Upper lobe of left lung (tissue), 6 donors: Measurements from ENCODE around the gene CABLES2. TPM values are rescaled to one million over a fixed set of nuclear protein-coding genes. Genes with fewer than 3 reads are reported as not detected.

ENCODE experiments used
- ATAC-seq, 2 donors: fragments of 200-7000 bp; cut with Tn5 transposase; one replicate each; pipeline ENCODE4 v1.9.1; 2022; ENCODE audit warnings: mild to moderate bottlenecking in 2 of 2, moderate library complexity in 2 of 2; ENCODE audit not compliant: low FRiP score in 2 of 2
- DNase-seq, 2 donors: peaks; one replicate each; pipeline ENCODE4 v3.0.0-alpha.2; 2019 to 2020
- H3K27ac ChIP-seq, 4 donors: fragments of 200-600 bp; sonication (generic); one replicate each; pipeline ENCODE4 v1.5.1; 2016 to 2019
- H3K27me3 ChIP-seq, 4 donors: fragments of 200-600 bp; sonication (generic); one replicate each; pipeline ENCODE4 v1.5.1; 2017 to 2019
- H3K36me3 ChIP-seq, 4 donors: fragments of 200-600 bp; sonication (generic); one replicate each; pipeline ENCODE4 v1.5.1; 2016 to 2019
- H3K4me1 ChIP-seq, 4 donors: fragments of 200-600 bp; sonication (generic); one replicate each; pipeline ENCODE4 v1.5.1; 2018 to 2019
- H3K4me3 ChIP-seq, 4 donors: fragments of 200-600 bp; sonication (generic); one replicate each; pipeline ENCODE4 v1.5.1; 2017 to 2019; ENCODE audit warnings: mild to moderate bottlenecking in 2 of 4, moderate library complexity in 1 of 4
- H3K9me3 ChIP-seq, 4 donors: fragments of 200-600 bp; sonication (generic); one replicate each; pipeline ENCODE4 v1.5.1; 2018 to 2019
- EP300 ChIP-seq, 4 donors: sonication (generic); formaldehyde crosslinking; IDR thresholded peaks; one replicate each; pipeline ENCODE4 v1.5.1; 2017; ENCODE audit warnings: antibody characterized with exemption in 4 of 4, control low read depth in 2 of 4
- POLR2A ChIP-seq, 4 donors: fragments of 450-650 bp; IDR thresholded peaks; one replicate each; pipeline ENCODE4 v1.5.1; 2016 to 2017; ENCODE audit warnings: antibody characterized with exemption in 4 of 4, mild to moderate bottlenecking in 2 of 4
- POLR2AphosphoS5 ChIP-seq, 2 donors: sonication (generic); formaldehyde crosslinking; IDR thresholded peaks; one replicate each; pipeline ENCODE4 v1.5.1; 2017; ENCODE audit warnings: antibody characterized with exemption in 2 of 2
- WGBS, 2 donors: methylation state at CpG; one replicate each; pipeline ENCODE4 v1.1.5; 2017 to 2018; 5-methylcytosine and 5-hydroxymethylcytosine counted together
- total RNA-seq, 6 donors: library from RNA; depleted of rRNA in 4 of 6; stranded (reverse); fragments of >200 nt in 4 of 6; gene quantifications; one replicate each; pipeline versions ENCODE4 v1.1.0 to v1.2.1, GENCODE V29; 2016 to 2021
- TF ChIP-seq, protein P1 (sequence below), 6 experiments: fragments of 450-650 bp in 4 of 6; fragments of 200-600 bp in 2 of 6; sonication (generic) in 2 of 6; IDR thresholded peaks; one replicate each; pipeline ENCODE4 v1.5.1; 2016 to 2019; ENCODE audit warnings: antibody characterized with exemption in 6 of 6
- donor health status: DM: no; HTN: no; CAD: no; lungs with moderate emphysema.
- donor health status: DM: no; HTN: yes; CAD: no; lungs with severe emphysema.

CABLES2 gene
- total RNA-seq, 6 donors from 2014 or later, result 2.2 to 5.2 (median 4.0) TPM

DNA sequence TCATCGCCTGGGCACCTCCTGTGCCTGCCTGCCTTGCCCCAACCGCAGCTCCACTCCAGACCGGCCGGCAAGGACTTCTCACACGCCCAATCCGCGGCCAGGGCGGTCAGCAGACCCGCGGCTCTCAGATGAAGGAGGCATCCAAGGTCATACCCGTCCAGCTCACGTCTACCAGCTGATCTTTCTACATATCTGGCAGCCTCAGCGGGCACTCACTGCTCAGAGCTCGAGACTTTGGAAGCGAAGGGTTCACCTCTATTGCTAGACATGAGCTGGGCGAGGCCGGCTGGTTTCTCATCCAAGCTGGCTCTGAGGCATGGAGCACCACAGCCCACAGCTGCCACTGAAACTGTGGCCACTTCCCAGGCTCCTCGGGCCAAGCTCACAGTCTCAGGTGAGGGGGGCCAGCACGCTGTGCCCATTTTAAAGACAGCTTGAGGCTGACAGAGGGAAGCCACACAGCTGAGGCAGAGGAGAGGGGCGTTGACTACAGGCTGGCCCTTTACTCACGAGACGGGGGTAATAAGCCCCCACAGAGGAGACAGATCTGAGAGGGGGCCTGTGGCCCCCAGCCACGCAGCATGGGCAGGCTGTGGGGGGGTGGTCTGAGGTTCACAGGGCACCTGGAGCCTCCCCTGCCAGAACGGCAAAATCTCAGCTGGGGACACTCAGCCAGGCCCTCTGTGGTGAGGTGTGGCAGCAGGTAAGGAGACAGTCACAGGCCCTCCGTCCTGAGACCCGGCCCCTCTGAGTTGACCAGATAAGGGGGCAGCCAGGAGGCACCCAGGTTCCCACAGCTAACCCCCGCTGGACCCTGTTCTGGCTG, 42.0 kb downstream of the CABLES2 start:
- ATAC-seq (peak; percentile 5 to 48), DNase-seq (peak; percentile 87 to 91)
- TF ChIP-seq, protein P1, sequence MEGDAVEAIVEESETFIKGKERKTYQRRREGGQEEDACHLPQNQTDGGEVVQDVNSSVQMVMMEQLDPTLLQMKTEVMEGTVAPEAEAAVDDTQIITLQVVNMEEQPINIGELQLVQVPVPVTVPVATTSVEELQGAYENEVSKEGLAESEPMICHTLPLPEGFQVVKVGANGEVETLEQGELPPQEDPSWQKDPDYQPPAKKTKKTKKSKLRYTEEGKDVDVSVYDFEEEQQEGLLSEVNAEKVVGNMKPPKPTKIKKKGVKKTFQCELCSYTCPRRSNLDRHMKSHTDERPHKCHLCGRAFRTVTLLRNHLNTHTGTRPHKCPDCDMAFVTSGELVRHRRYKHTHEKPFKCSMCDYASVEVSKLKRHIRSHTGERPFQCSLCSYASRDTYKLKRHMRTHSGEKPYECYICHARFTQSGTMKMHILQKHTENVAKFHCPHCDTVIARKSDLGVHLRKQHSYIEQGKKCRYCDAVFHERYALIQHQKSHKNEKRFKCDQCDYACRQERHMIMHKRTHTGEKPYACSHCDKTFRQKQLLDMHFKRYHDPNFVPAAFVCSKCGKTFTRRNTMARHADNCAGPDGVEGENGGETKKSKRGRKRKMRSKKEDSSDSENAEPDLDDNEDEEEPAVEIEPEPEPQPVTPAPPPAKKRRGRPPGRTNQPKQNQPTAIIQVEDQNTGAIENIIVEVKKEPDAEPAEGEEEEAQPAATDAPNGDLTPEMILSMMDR (IDR thresholded peaks at IDR 0.05), result no peak
- TF ChIP-seq POLR2AphosphoS5 (IDR thresholded peaks at IDR 0.05) (peak in 1 of 2 donors; percentile 61), POLR2A (IDR thresholded peaks at IDR 0.05) (peak in 2 of 4 donors; percentile 42 to 60), EP300 (IDR thresholded peaks at IDR 0.05) (no peak)
- Histone ChIP-seq H3K27me3 (peaks cover 0 to 29% (median 2%) of the 10 kb centered on the region in 4 donors), H3K27ac (peak overlapping the region; percentile 92 to 98 (median 95)), H3K9me3 (no peaks in the 10 kb centered on the region), H3K4me1 (peaks cover 77 to 97% (median 88%) of the 10 kb centered on the region in 4 donors), H3K4me3 (peak overlapping the region; percentile 61 to 94 (median 90)), H3K36me3 (peaks cover 0 to 10% (median 0%) of the 10 kb centered on the region in 4 donors)
- 32 to 55% methylated on average over 4 to 27 of the region's 27 CpGs for WGBS, 2 donors

GRCh38 chr20:62363920-62364851, 42.9 kb downstream of the CABLES2 start:
- H3K4me1 ChIP-seq, result peaks cover 75 to 94% (median 88%) of the 10 kb centered on the region in 4 donors
- H3K36me3 ChIP-seq, result peaks cover 0 to 10% (median 0%) of the 10 kb centered on the region in 4 donors
- peak; percentile 44 to 71 for DNase-seq
- ATAC-seq, result peak in 1 of 2 donors; percentile 0
- 58 to 89% methylated on average over 1 to 22 of the region's 22 CpGs for WGBS, 2 donors
- peak in 2 of 4 donors; percentile 23 to 70 for TF ChIP-seq EP300 (IDR thresholded peaks at IDR 0.05)
- TF ChIP-seq, protein P1 (IDR thresholded peaks at IDR 0.05), result no peak
- peak; percentile 14 to 31 for TF ChIP-seq POLR2AphosphoS5 (IDR thresholded peaks at IDR 0.05)
- no peak for TF ChIP-seq POLR2A (IDR thresholded peaks at IDR 0.05)
- no peaks in the 10 kb centered on the region for H3K9me3 ChIP-seq
- H3K27ac ChIP-seq, result peak overlapping the region; percentile 92 to 98 (median 95)
- peak overlapping the region; percentile 61 to 94 (median 90) for H3K4me3 ChIP-seq
- peaks cover 0 to 29% (median 2%) of the 10 kb centered on the region in 4 donors for H3K27me3 ChIP-seq

GRCh38 chr20:62362991-62363919, 43.8 kb downstream of the CABLES2 start:
- peak overlapping the region; percentile 92 to 98 (median 95) for H3K27ac ChIP-seq

More at GRCh38 chr20:62362991-62363919, 43.8 kb downstream of the CABLES2 start:
- ATAC-seq, result no peak
- peaks cover 0 to 10% (median 0%) of the 10 kb centered on the region in 4 donors for H3K36me3 ChIP-seq
- no peak for TF ChIP-seq EP300 (IDR thresholded peaks at IDR 0.05)
- TF ChIP-seq, protein P1 (IDR thresholded peaks at IDR 0.05), result peak in 1 of 6 experiments; percentile 5
- TF ChIP-seq POLR2A (IDR thresholded peaks at IDR 0.05), result no peak
- TF ChIP-seq POLR2AphosphoS5 (IDR thresholded peaks at IDR 0.05), result no peak
- DNase-seq, result peak; percentile 27 to 68
- H3K4me3 ChIP-seq, result peak overlapping the region in 1 of 4 donors; percentile 61
- peaks cover 0 to 20% (median 2%) of the 10 kb centered on the region in 4 donors for H3K27me3 ChIP-seq
- H3K4me1 ChIP-seq, result peaks cover 75 to 94% (median 88%) of the 10 kb centered on the region in 4 donors
- 67 to 74% methylated on average over 9 to 17 of the region's 20 CpGs for WGBS, 2 donors
- H3K9me3 ChIP-seq, result no peaks in the 10 kb centered on the region
